IMR-90 (cell line): Measurements from ENCODE around the gene ZNF292. TPM values are rescaled to one million over a fixed set of nuclear protein-coding genes. Genes with fewer than 3 reads are reported as not detected.

ENCODE experiments used
- ATAC-seq: fragments of 200-7000 bp; cut with Tn5 transposase; 2 replicates; pipeline ENCODE4 v1.9.1; 2020; ENCODE audit warnings: low read depth, mild to moderate bottlenecking, moderate library complexity
- BruUV-seq: library from RNA; stranded (reverse); fragments of 400-500 nt; replicated peaks from 2 replicates; lab custom pipeline; 2021; lab: Mats Ljungman, UMichigan
- CTCF ChIA-PET: fragments of 300-600 bp; formaldehyde crosslinking; extraction: SDS; loops from one replicate; lab custom pipeline; 2021; ENCODE audit warnings: antibody characterized with exemption; lab: Yijun Ruan, JAX
- POLR2A ChIA-PET: fragments of 300-600 bp; sonication (Branson Sonifier 250); formaldehyde crosslinking; loops from one replicate; lab custom pipeline; 2022; ENCODE audit warnings: antibody characterized with exemption; ENCODE audit not compliant: unreplicated experiment; lab: Charles Lee
- DNase-seq: peaks from one replicate; pipeline ENCODE4 v3.0.0; 2013
- H2AFZ ChIP-seq: replicated peaks from 2 replicates; pipeline ENCODE3; 2013; ENCODE audit warnings: low read length, mild to moderate bottlenecking; ENCODE audit not compliant: poor library complexity
- H2AK5ac ChIP-seq: 2 replicates; pipeline ENCODE4 v1.6.1; 2013; ENCODE audit warnings: low read depth, low read length, inconsistent platforms
- H2AK9ac ChIP-seq: replicated peaks from 2 replicates; pipeline ENCODE3; 2013; ENCODE audit warnings: mild to moderate bottlenecking, low read depth, low read length, moderate library complexity; ENCODE audit not compliant: poor library complexity
- H2BK120ac ChIP-seq: 2 replicates; pipeline ENCODE4 v1.6.1; 2013; ENCODE audit warnings: low read depth, low read length, inconsistent platforms
- H2BK15ac ChIP-seq: 3 replicates; pipeline ENCODE4 v1.6.1; 2013; ENCODE audit warnings: low read depth, low read length, inconsistent platforms
- H2BK20ac ChIP-seq: 2 replicates; pipeline ENCODE4 v1.6.1; 2013; ENCODE audit warnings: low read depth, mild to moderate bottlenecking, inconsistent platforms, low read length, moderate library complexity
- H2BK5ac ChIP-seq: 2 replicates; pipeline ENCODE4 v1.6.1; 2013; ENCODE audit warnings: mild to moderate bottlenecking, low read depth, low read length, inconsistent platforms; ENCODE audit not compliant: poor library complexity, severe bottlenecking
- H3K14ac ChIP-seq: replicated peaks from 2 replicates; pipeline ENCODE4 v1.6.1; 2013; ENCODE audit warnings: low read depth, low read length, inconsistent platforms
- H3K18ac ChIP-seq: 2 replicates; pipeline ENCODE4 v1.6.1; 2013; ENCODE audit warnings: low read depth, low read length, control low read depth
- H3K23ac ChIP-seq: 2 replicates; pipeline ENCODE4 v1.6.1; 2013; ENCODE audit warnings: low read depth, low read length, inconsistent platforms
- H3K27ac ChIP-seq: 2 replicates; pipeline ENCODE4 v1.5.1; 2013; ENCODE audit warnings: mild to moderate bottlenecking, control low read depth, low read length; ENCODE audit not compliant: insufficient read depth
- H3K27me3 ChIP-seq: 2 replicates; pipeline ENCODE4 v1.6.1; 2013; ENCODE audit warnings: low read length; ENCODE audit not compliant: control insufficient read depth, insufficient read depth
- H3K36me3 ChIP-seq: 2 replicates; pipeline ENCODE4 v1.6.1; 2013; ENCODE audit warnings: low read length, mixed read lengths; ENCODE audit not compliant: control insufficient read depth, insufficient read depth
- H3K4ac ChIP-seq: 2 replicates; pipeline ENCODE4 v1.6.1; 2013; ENCODE audit warnings: low read depth, low read length, inconsistent platforms
- H3K4me1 ChIP-seq: 2 replicates; pipeline ENCODE4 v1.6.1; 2013; ENCODE audit warnings: low read length, mixed read lengths; ENCODE audit not compliant: control insufficient read depth, insufficient read depth
- H3K4me2 ChIP-seq: 2 replicates; pipeline ENCODE4 v1.6.1; 2013; ENCODE audit warnings: low read depth, mild to moderate bottlenecking, control low read depth, low read length, moderate library complexity
- H3K4me3 ChIP-seq: 2 replicates; pipeline ENCODE4 v1.5.1; 2013; ENCODE audit warnings: low read depth, mild to moderate bottlenecking, control low read depth, low read length, moderate library complexity; ENCODE audit not compliant: insufficient read depth
- H3K56ac ChIP-seq: 2 replicates; pipeline ENCODE4 v1.6.1; 2013; ENCODE audit warnings: low read length, inconsistent platforms; ENCODE audit not compliant: insufficient read depth; ENCODE audit errors: extremely low read depth
- H3K79me1 ChIP-seq, 2 experiments: 2 replicates each; pipeline ENCODE4 v1.6.1; 2013; ENCODE audit warnings: low read length in 2 of 2, inconsistent platforms in 1 of 2, low read depth in 1 of 2
- H3K9ac ChIP-seq: 2 replicates; pipeline ENCODE4 v1.6.1; 2013; ENCODE audit warnings: low read depth, low read length, control low read depth
- H3K9me1 ChIP-seq: 2 replicates; pipeline ENCODE4 v1.6.1; 2013; ENCODE audit warnings: low read length, inconsistent platforms; ENCODE audit not compliant: insufficient read depth
- H3K9me3 ChIP-seq: 2 replicates; pipeline ENCODE4 v1.6.1; 2013; ENCODE audit warnings: low read length; ENCODE audit not compliant: control insufficient read depth, insufficient read depth
- H4K20me1 ChIP-seq: 2 replicates; pipeline ENCODE4 v1.6.1; 2013; ENCODE audit warnings: low read length, inconsistent platforms; ENCODE audit not compliant: insufficient read depth
- H4K5ac ChIP-seq: 2 replicates; pipeline ENCODE4 v1.6.1; 2013; ENCODE audit warnings: mild to moderate bottlenecking, low read depth, low read length, control low read depth
- H4K8ac ChIP-seq, 2 experiments: 2 replicates each; pipeline ENCODE4 v1.6.1; 2013; ENCODE audit warnings: low read depth in 2 of 2, low read length in 2 of 2, control low read depth in 1 of 2, inconsistent platforms in 1 of 2
- H4K91ac ChIP-seq: 2 replicates; pipeline ENCODE4 v1.6.1; 2013; ENCODE audit warnings: low read depth, low read length, inconsistent platforms; ENCODE audit not compliant: insufficient read depth
- BHLHE40 ChIP-seq: fragments of 150-350 bp; IDR thresholded peaks from 2 replicates; pipeline ENCODE4 v1.6.1; 2016; ENCODE audit warnings: mild to moderate bottlenecking, low read depth, low read length
- CEBPB ChIP-seq: IDR thresholded peaks from 2 replicates; pipeline ENCODE4 v1.6.1; 2012; ENCODE audit warnings: low read depth, low read length, improper control_type of control experiment
- CHD1 ChIP-seq: IDR thresholded peaks from 2 replicates; pipeline ENCODE4 v1.6.1; 2012; ENCODE audit warnings: low read depth, low read length, improper control_type of control experiment
- FOS ChIP-seq: fragments of 150-350 bp; IDR thresholded peaks from 2 replicates; pipeline ENCODE4 v1.6.1; 2016; ENCODE audit warnings: low read depth, low read length
- MAFK ChIP-seq: IDR thresholded peaks from 2 replicates; pipeline ENCODE4 v1.6.1; 2012; ENCODE audit warnings: low read depth, low read length, improper control_type of control experiment
- MAZ ChIP-seq: IDR thresholded peaks from 2 replicates; pipeline ENCODE4 v1.6.1; 2012; ENCODE audit warnings: low read depth, mild to moderate bottlenecking, low read length, improper control_type of control experiment, moderate library complexity, borderline replicate concordance
- MXI1 ChIP-seq: IDR thresholded peaks from 2 replicates; pipeline ENCODE4 v1.6.1; 2012; ENCODE audit warnings: low read depth, mild to moderate bottlenecking, low read length, moderate library complexity, borderline replicate concordance
- NFE2L2 ChIP-seq: fragments of 150-350 bp; IDR thresholded peaks from 2 replicates; pipeline ENCODE4 v1.6.1; 2016; ENCODE audit warnings: low read depth, mild to moderate bottlenecking, low read length
- POLR2A ChIP-seq: IDR thresholded peaks from 2 replicates; pipeline ENCODE4 v1.6.1; 2012; ENCODE audit warnings: mild to moderate bottlenecking, low read depth, low read length
- RAD21 ChIP-seq: IDR thresholded peaks from 2 replicates; pipeline ENCODE4 v1.6.1; 2012; ENCODE audit warnings: low read length, improper control_type of control experiment
- RCOR1 ChIP-seq: IDR thresholded peaks from 2 replicates; pipeline ENCODE4 v1.6.1; 2012; ENCODE audit warnings: mild to moderate bottlenecking, low read length, improper control_type of control experiment; ENCODE audit not compliant: insufficient replicate concordance
- RFX5 ChIP-seq: IDR thresholded peaks from 2 replicates; pipeline ENCODE4 v1.8.0; 2012; ENCODE audit warnings: low read depth, mild to moderate bottlenecking, low read length, moderate library complexity
- SMC3 ChIP-seq: fragments of 150-350 bp; IDR thresholded peaks from 2 replicates; pipeline ENCODE4 v1.6.1; 2016; ENCODE audit warnings: low read depth, mild to moderate bottlenecking, antibody characterized with exemption, low read length, moderate library complexity
- WGBS, 2 experiments: methylation state at CpG; one replicate each; pipeline versions ENCODE4 v1.1.5 to v1.1.7; 2013; ENCODE audit warnings: missing lambda C conversion rate in 2 of 2; ENCODE audit not compliant: insufficient read length in 1 of 2; ENCODE audit errors: extremely low coverage in 2 of 2; 5-methylcytosine and 5-hydroxymethylcytosine counted together
- dilution Hi-C: fragments of 300-500 bp; cut with HindIII; formaldehyde crosslinking; loops from one replicate; pipeline ENCODE4 v1.14.3; 2018; ENCODE audit warnings: low sequenced_read_pairs; ENCODE audit not compliant: unreplicated experiment
- in situ Hi-C: fragments of 300-500 bp; cut with MboI; formaldehyde crosslinking; loops from 3 replicates; pipeline ENCODE4 v1.14.3; 2019; ENCODE audit warnings: low sequenced_read_pairs, inconsistent platforms, mixed read lengths
- intact Hi-C: fragments of 100-400 bp; cut with micrococcal nuclease; formaldehyde crosslinking; loops from 2 replicates; pipeline ENCODE4 v1.10.0; 2022
- polyA plus RNA-seq, 3 experiments: library from polyadenylated mRNA; depleted of rRNA; stranded (reverse); fragments of >200 nt; gene quantifications; 2 replicates each; pipeline ENCODE4 v1.2.3, GENCODE V29; 2012; ENCODE audit warnings: low replicate concordance in 1 of 3
- total RNA-seq: library from RNA; depleted of rRNA; stranded (reverse); fragments of >200 nt; gene quantifications from 2 replicates; pipeline ENCODE4 v1.2.3, GENCODE V29; 2012
- TF ChIP-seq, protein P1 (sequence below): fragments of 150-350 bp; IDR thresholded peaks from 2 replicates; pipeline ENCODE4 v1.6.1; 2016; ENCODE audit warnings: low read depth, mild to moderate bottlenecking, low read length, moderate library complexity, borderline replicate concordance
- TF ChIP-seq, protein P2 (sequence below): fragments of 150-350 bp; IDR thresholded peaks from 2 replicates; pipeline ENCODE4 v1.6.1; 2017; ENCODE audit warnings: mild to moderate bottlenecking, antibody characterized with exemption, low read length, low read depth
- TF ChIP-seq, protein P3 (sequence below): conservative IDR thresholded peaks from 2 replicates; pipeline ENCODE4 v1.5.1; 2012; ENCODE audit warnings: mild to moderate bottlenecking, low read depth, low read length, improper control_type of control experiment

ZNF292 gene
- total and polyA plus RNA-seq, 2 of the 4 experiments (the other 2 are of a cell fraction) = 5.5 to 28.3 TPM

DNA sequence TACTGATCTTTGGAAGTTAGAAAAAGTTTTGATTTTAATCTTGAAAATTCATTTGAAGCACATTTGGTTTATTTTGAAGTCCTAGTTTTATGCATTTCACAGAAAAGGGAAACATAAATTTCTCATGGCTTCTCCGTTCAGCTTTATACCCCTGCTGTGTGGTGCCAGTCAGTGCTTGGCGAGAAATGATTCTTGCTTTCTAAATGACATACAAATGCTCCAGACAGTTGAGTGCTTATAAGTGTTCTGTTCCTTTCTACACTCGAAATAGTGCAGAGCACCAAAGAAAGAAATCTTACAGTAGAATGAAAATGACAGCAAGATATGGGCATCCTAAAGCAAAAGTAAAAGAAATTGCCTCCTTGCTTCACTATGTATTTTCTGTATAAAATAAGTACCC is 9.0 kb upstream of the ZNF292 start:
- Histone ChIP-seq H3K56ac (no peak overlapping the region), H2AK5ac (no peak overlapping the region), H3K4ac (no peak overlapping the region), H3K14ac (no peak overlapping the region), H3K9ac (no peak overlapping the region), H2AK9ac (no peak overlapping the region), H3K36me3 (no peaks in the 10 kb centered on the region), H3K18ac (no peak overlapping the region), H4K8ac (no peak overlapping the region), H4K91ac (no peak overlapping the region), H3K27me3 (peaks cover 1% of the 10 kb centered on the region; the same call in 1 of the 2 replicates), H3K9me1 (peaks cover 3% of the 10 kb centered on the region; the same call in 1 of the 2 replicates), H3K4me3 (no peak overlapping the region), H4K20me1 (no peaks in the 10 kb centered on the region), H2BK5ac (no peak overlapping the region), H3K27ac (no peak overlapping the region), H3K23ac (no peak overlapping the region), H3K4me1 (0 out of 2 replicates have a peak, but pooled peaks cover under 1% of the 10 kb centered on the region), H2BK120ac (no peak overlapping the region), H2BK20ac (no peak overlapping the region), H3K9me3 (no peaks in the 10 kb centered on the region), H3K4me2 (no peak overlapping the region), H3K79me1 (peaks cover 0 to under 1% of the 10 kb centered on the region in 2 experiments; a peak in 1 of 4 replicates), H2AFZ (no peak overlapping the region), H2BK15ac (no peak overlapping the region), H4K5ac (no peak overlapping the region)
- intact Hi-C loops (no loop called here), dilution Hi-C loops (no loop called here), in situ Hi-C loops (no loop called here)
- ChIA-PET POLR2A (no interaction called here), CTCF (interaction anchor here (0.6 kb wide), 1 partner anchor 1729 kb away, joined by 3 read pairs; no protein-coding TSS in a partner anchor)
- DNase-seq (no peak), ATAC-seq (no peak)
- WGBS, 2 experiments = no CpG with 5 or more reads among the region's 3 CpGs
- no TSS peak for BruUV-seq
- no peak for TF ChIP-seq NFE2L2
- no peak for TF ChIP-seq FOS
- TF ChIP-seq MAZ = no peak
- TF ChIP-seq CEBPB = no peak
- TF ChIP-seq RFX5 = no peak
- TF ChIP-seq RCOR1 = no peak
- TF ChIP-seq, protein P1, sequence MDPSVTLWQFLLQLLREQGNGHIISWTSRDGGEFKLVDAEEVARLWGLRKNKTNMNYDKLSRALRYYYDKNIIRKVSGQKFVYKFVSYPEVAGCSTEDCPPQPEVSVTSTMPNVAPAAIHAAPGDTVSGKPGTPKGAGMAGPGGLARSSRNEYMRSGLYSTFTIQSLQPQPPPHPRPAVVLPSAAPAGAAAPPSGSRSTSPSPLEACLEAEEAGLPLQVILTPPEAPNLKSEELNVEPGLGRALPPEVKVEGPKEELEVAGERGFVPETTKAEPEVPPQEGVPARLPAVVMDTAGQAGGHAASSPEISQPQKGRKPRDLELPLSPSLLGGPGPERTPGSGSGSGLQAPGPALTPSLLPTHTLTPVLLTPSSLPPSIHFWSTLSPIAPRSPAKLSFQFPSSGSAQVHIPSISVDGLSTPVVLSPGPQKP = no peak
- no peak for TF ChIP-seq BHLHE40
- no peak for TF ChIP-seq MAFK
- TF ChIP-seq RAD21 = no peak
- TF ChIP-seq CHD1 = no peak
- TF ChIP-seq POLR2A = no peak
- no peak for TF ChIP-seq SMC3
- TF ChIP-seq MXI1 = no peak
- TF ChIP-seq, protein P2, sequence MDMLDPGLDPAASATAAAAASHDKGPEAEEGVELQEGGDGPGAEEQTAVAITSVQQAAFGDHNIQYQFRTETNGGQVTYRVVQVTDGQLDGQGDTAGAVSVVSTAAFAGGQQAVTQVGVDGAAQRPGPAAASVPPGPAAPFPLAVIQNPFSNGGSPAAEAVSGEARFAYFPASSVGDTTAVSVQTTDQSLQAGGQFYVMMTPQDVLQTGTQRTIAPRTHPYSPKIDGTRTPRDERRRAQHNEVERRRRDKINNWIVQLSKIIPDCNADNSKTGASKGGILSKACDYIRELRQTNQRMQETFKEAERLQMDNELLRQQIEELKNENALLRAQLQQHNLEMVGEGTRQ = no peak
- TF ChIP-seq, protein P3, sequence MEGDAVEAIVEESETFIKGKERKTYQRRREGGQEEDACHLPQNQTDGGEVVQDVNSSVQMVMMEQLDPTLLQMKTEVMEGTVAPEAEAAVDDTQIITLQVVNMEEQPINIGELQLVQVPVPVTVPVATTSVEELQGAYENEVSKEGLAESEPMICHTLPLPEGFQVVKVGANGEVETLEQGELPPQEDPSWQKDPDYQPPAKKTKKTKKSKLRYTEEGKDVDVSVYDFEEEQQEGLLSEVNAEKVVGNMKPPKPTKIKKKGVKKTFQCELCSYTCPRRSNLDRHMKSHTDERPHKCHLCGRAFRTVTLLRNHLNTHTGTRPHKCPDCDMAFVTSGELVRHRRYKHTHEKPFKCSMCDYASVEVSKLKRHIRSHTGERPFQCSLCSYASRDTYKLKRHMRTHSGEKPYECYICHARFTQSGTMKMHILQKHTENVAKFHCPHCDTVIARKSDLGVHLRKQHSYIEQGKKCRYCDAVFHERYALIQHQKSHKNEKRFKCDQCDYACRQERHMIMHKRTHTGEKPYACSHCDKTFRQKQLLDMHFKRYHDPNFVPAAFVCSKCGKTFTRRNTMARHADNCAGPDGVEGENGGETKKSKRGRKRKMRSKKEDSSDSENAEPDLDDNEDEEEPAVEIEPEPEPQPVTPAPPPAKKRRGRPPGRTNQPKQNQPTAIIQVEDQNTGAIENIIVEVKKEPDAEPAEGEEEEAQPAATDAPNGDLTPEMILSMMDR = no peak
